IMR-90 (cell line): ENCODE measurements around the gene FAF1. TPM values are rescaled to one million over a fixed set of nuclear protein-coding genes. Genes with fewer than 3 reads are reported as not detected.

Source experiments
- ATAC-seq: fragments of 200-7000 bp; cut with Tn5 transposase; 2 replicates; pipeline ENCODE4 v1.9.1; 2020; ENCODE audit warnings: low read depth, mild to moderate bottlenecking, moderate library complexity
- BruUV-seq: library from RNA; stranded (reverse); fragments of 400-500 nt; replicated peaks from 2 replicates; lab custom pipeline; 2021; lab: Mats Ljungman, UMichigan
- CTCF ChIA-PET: fragments of 300-600 bp; formaldehyde crosslinking; extraction: SDS; loops from one replicate; lab custom pipeline; 2021; ENCODE audit warnings: antibody characterized with exemption; lab: Yijun Ruan, JAX
- POLR2A ChIA-PET: fragments of 300-600 bp; sonication (Branson Sonifier 250); formaldehyde crosslinking; loops from one replicate; lab custom pipeline; 2022; ENCODE audit warnings: antibody characterized with exemption; ENCODE audit not compliant: unreplicated experiment; lab: Charles Lee
- DNase-seq: peaks from one replicate; pipeline ENCODE4 v3.0.0; 2013
- H2AFZ ChIP-seq: replicated peaks from 2 replicates; pipeline ENCODE3; 2013; ENCODE audit warnings: low read length, mild to moderate bottlenecking; ENCODE audit not compliant: poor library complexity
- H2AK5ac ChIP-seq: 2 replicates; pipeline ENCODE4 v1.6.1; 2013; ENCODE audit warnings: low read depth, low read length, inconsistent platforms
- H2AK9ac ChIP-seq: replicated peaks from 2 replicates; pipeline ENCODE3; 2013; ENCODE audit warnings: mild to moderate bottlenecking, low read depth, low read length, moderate library complexity; ENCODE audit not compliant: poor library complexity
- H2BK120ac ChIP-seq: 2 replicates; pipeline ENCODE4 v1.6.1; 2013; ENCODE audit warnings: low read depth, low read length, inconsistent platforms
- H2BK15ac ChIP-seq: 3 replicates; pipeline ENCODE4 v1.6.1; 2013; ENCODE audit warnings: low read depth, low read length, inconsistent platforms
- H2BK20ac ChIP-seq: 2 replicates; pipeline ENCODE4 v1.6.1; 2013; ENCODE audit warnings: low read depth, mild to moderate bottlenecking, inconsistent platforms, low read length, moderate library complexity
- H2BK5ac ChIP-seq: 2 replicates; pipeline ENCODE4 v1.6.1; 2013; ENCODE audit warnings: mild to moderate bottlenecking, low read depth, low read length, inconsistent platforms; ENCODE audit not compliant: poor library complexity, severe bottlenecking
- H3K14ac ChIP-seq: replicated peaks from 2 replicates; pipeline ENCODE4 v1.6.1; 2013; ENCODE audit warnings: low read depth, low read length, inconsistent platforms
- H3K18ac ChIP-seq: 2 replicates; pipeline ENCODE4 v1.6.1; 2013; ENCODE audit warnings: low read depth, low read length, control low read depth
- H3K23ac ChIP-seq: 2 replicates; pipeline ENCODE4 v1.6.1; 2013; ENCODE audit warnings: low read depth, low read length, inconsistent platforms
- H3K27ac ChIP-seq: 2 replicates; pipeline ENCODE4 v1.5.1; 2013; ENCODE audit warnings: mild to moderate bottlenecking, control low read depth, low read length; ENCODE audit not compliant: insufficient read depth
- H3K27me3 ChIP-seq: 2 replicates; pipeline ENCODE4 v1.6.1; 2013; ENCODE audit warnings: low read length; ENCODE audit not compliant: control insufficient read depth, insufficient read depth
- H3K36me3 ChIP-seq: 2 replicates; pipeline ENCODE4 v1.6.1; 2013; ENCODE audit warnings: low read length, mixed read lengths; ENCODE audit not compliant: control insufficient read depth, insufficient read depth
- H3K4ac ChIP-seq: 2 replicates; pipeline ENCODE4 v1.6.1; 2013; ENCODE audit warnings: low read depth, low read length, inconsistent platforms
- H3K4me1 ChIP-seq: 2 replicates; pipeline ENCODE4 v1.6.1; 2013; ENCODE audit warnings: low read length, mixed read lengths; ENCODE audit not compliant: control insufficient read depth, insufficient read depth
- H3K4me2 ChIP-seq: 2 replicates; pipeline ENCODE4 v1.6.1; 2013; ENCODE audit warnings: low read depth, mild to moderate bottlenecking, control low read depth, low read length, moderate library complexity
- H3K4me3 ChIP-seq: 2 replicates; pipeline ENCODE4 v1.5.1; 2013; ENCODE audit warnings: low read depth, mild to moderate bottlenecking, control low read depth, low read length, moderate library complexity; ENCODE audit not compliant: insufficient read depth
- H3K56ac ChIP-seq: 2 replicates; pipeline ENCODE4 v1.6.1; 2013; ENCODE audit warnings: low read length, inconsistent platforms; ENCODE audit not compliant: insufficient read depth; ENCODE audit errors: extremely low read depth
- H3K79me1 ChIP-seq, 2 experiments: 2 replicates each; pipeline ENCODE4 v1.6.1; 2013; ENCODE audit warnings: low read length in 2 of 2, inconsistent platforms in 1 of 2, low read depth in 1 of 2
- H3K9ac ChIP-seq: 2 replicates; pipeline ENCODE4 v1.6.1; 2013; ENCODE audit warnings: low read depth, low read length, control low read depth
- H3K9me1 ChIP-seq: 2 replicates; pipeline ENCODE4 v1.6.1; 2013; ENCODE audit warnings: low read length, inconsistent platforms; ENCODE audit not compliant: insufficient read depth
- H3K9me3 ChIP-seq: 2 replicates; pipeline ENCODE4 v1.6.1; 2013; ENCODE audit warnings: low read length; ENCODE audit not compliant: control insufficient read depth, insufficient read depth
- H4K20me1 ChIP-seq: 2 replicates; pipeline ENCODE4 v1.6.1; 2013; ENCODE audit warnings: low read length, inconsistent platforms; ENCODE audit not compliant: insufficient read depth
- H4K5ac ChIP-seq: 2 replicates; pipeline ENCODE4 v1.6.1; 2013; ENCODE audit warnings: mild to moderate bottlenecking, low read depth, low read length, control low read depth
- H4K8ac ChIP-seq, 2 experiments: 2 replicates each; pipeline ENCODE4 v1.6.1; 2013; ENCODE audit warnings: low read depth in 2 of 2, low read length in 2 of 2, control low read depth in 1 of 2, inconsistent platforms in 1 of 2
- H4K91ac ChIP-seq: 2 replicates; pipeline ENCODE4 v1.6.1; 2013; ENCODE audit warnings: low read depth, low read length, inconsistent platforms; ENCODE audit not compliant: insufficient read depth
- BHLHE40 ChIP-seq: fragments of 150-350 bp; IDR thresholded peaks from 2 replicates; pipeline ENCODE4 v1.6.1; 2016; ENCODE audit warnings: mild to moderate bottlenecking, low read depth, low read length
- CEBPB ChIP-seq: IDR thresholded peaks from 2 replicates; pipeline ENCODE4 v1.6.1; 2012; ENCODE audit warnings: low read depth, low read length, improper control_type of control experiment
- CTCF ChIP-seq: conservative IDR thresholded peaks from 2 replicates; pipeline ENCODE4 v1.5.1; 2012; ENCODE audit warnings: mild to moderate bottlenecking, low read depth, low read length, improper control_type of control experiment
- MAZ ChIP-seq: IDR thresholded peaks from 2 replicates; pipeline ENCODE4 v1.6.1; 2012; ENCODE audit warnings: low read depth, mild to moderate bottlenecking, low read length, improper control_type of control experiment, moderate library complexity, borderline replicate concordance
- NFE2L2 ChIP-seq: fragments of 150-350 bp; IDR thresholded peaks from 2 replicates; pipeline ENCODE4 v1.6.1; 2016; ENCODE audit warnings: low read depth, mild to moderate bottlenecking, low read length
- POLR2A ChIP-seq: IDR thresholded peaks from 2 replicates; pipeline ENCODE4 v1.6.1; 2012; ENCODE audit warnings: mild to moderate bottlenecking, low read depth, low read length
- RFX5 ChIP-seq: IDR thresholded peaks from 2 replicates; pipeline ENCODE4 v1.8.0; 2012; ENCODE audit warnings: low read depth, mild to moderate bottlenecking, low read length, moderate library complexity
- WGBS, 2 experiments: methylation state at CpG; one replicate each; pipeline versions ENCODE4 v1.1.5 to v1.1.7; 2013; ENCODE audit warnings: missing lambda C conversion rate in 2 of 2; ENCODE audit not compliant: insufficient read length in 1 of 2; ENCODE audit errors: extremely low coverage in 2 of 2; 5-methylcytosine and 5-hydroxymethylcytosine counted together
- dilution Hi-C: fragments of 300-500 bp; cut with HindIII; formaldehyde crosslinking; loops from one replicate; pipeline ENCODE4 v1.14.3; 2018; ENCODE audit warnings: low sequenced_read_pairs; ENCODE audit not compliant: unreplicated experiment
- in situ Hi-C: fragments of 300-500 bp; cut with MboI; formaldehyde crosslinking; loops from 3 replicates; pipeline ENCODE4 v1.14.3; 2019; ENCODE audit warnings: low sequenced_read_pairs, inconsistent platforms, mixed read lengths
- intact Hi-C: fragments of 100-400 bp; cut with micrococcal nuclease; formaldehyde crosslinking; loops from 2 replicates; pipeline ENCODE4 v1.10.0; 2022
- polyA plus RNA-seq, 3 experiments: library from polyadenylated mRNA; depleted of rRNA; stranded (reverse); fragments of >200 nt; gene quantifications; 2 replicates each; pipeline ENCODE4 v1.2.3, GENCODE V29; 2012; ENCODE audit warnings: low replicate concordance in 1 of 3
- total RNA-seq: library from RNA; depleted of rRNA; stranded (reverse); fragments of >200 nt; gene quantifications from 2 replicates; pipeline ENCODE4 v1.2.3, GENCODE V29; 2012
- TF ChIP-seq, protein P1 (sequence below): fragments of 150-350 bp; IDR thresholded peaks from 2 replicates; pipeline ENCODE4 v1.6.1; 2017; ENCODE audit warnings: mild to moderate bottlenecking, antibody characterized with exemption, low read length, low read depth

FAF1 gene
- total and polyA plus RNA-seq, 2 of the 4 experiments (the other 2 are of a cell fraction) = 18.8 to 72.9 TPM

DNA sequence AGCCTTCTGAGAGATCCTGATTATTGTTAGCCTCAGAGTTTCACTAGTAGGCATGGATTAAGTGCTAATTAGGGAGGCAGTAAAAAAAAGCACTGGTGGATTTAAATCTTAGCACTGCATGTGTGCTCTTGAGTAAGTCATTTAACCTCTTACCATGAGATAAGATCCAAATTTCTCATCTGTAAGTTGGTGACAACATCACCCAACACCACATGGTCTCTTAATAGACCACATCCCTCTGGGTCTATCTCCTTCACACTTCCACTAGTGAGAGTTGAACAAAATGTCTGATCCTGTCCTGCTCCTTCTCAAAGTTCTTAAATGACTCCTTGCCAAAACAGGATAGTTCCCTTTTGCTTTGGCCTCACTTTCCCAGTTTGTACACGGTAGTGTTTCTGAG, 507.4 kb downstream of the FAF1 start:
- H2AK9ac ChIP-seq = no peak overlapping the region
- no peak overlapping the region for H3K4me3 ChIP-seq
- no peak overlapping the region for H3K18ac ChIP-seq
- intact Hi-C loops = no loop called here
- no peaks in the 10 kb centered on the region for H4K20me1 ChIP-seq
- H4K91ac ChIP-seq = no peak overlapping the region
- dilution Hi-C loops = no loop called here
- H3K9ac ChIP-seq = no peak overlapping the region
- H3K23ac ChIP-seq = no peak overlapping the region
- BruUV-seq = no TSS peak
- CTCF ChIA-PET = no interaction called here
- no CpG with 5 or more reads among the region's 1 CpG for WGBS, 2 experiments
- H3K27ac ChIP-seq = no peak overlapping the region
- no peak overlapping the region for H2AFZ ChIP-seq
- no peak overlapping the region for H2BK20ac ChIP-seq
- H4K8ac ChIP-seq = no peak overlapping the region
- no peaks in the 10 kb centered on the region for H3K9me3 ChIP-seq
- in situ Hi-C loops = no loop called here
- no peaks in the 10 kb centered on the region for H3K36me3 ChIP-seq
- DNase-seq = no peak
- no peak overlapping the region for H3K14ac ChIP-seq
- H3K4ac ChIP-seq = no peak overlapping the region
- H2AK5ac ChIP-seq = no peak overlapping the region
- TF ChIP-seq MAZ = no peak
- no peak for TF ChIP-seq NFE2L2
- no peak for TF ChIP-seq RFX5
- TF ChIP-seq BHLHE40 = no peak
- TF ChIP-seq, protein P1, sequence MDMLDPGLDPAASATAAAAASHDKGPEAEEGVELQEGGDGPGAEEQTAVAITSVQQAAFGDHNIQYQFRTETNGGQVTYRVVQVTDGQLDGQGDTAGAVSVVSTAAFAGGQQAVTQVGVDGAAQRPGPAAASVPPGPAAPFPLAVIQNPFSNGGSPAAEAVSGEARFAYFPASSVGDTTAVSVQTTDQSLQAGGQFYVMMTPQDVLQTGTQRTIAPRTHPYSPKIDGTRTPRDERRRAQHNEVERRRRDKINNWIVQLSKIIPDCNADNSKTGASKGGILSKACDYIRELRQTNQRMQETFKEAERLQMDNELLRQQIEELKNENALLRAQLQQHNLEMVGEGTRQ = no peak
- TF ChIP-seq CEBPB = no peak
- TF ChIP-seq CTCF = no peak
- no peak for TF ChIP-seq POLR2A
- H3K4me2 ChIP-seq = no peak overlapping the region
- no peak overlapping the region for H2BK120ac ChIP-seq
- H2BK15ac ChIP-seq = no peak overlapping the region
- H3K27me3 ChIP-seq = no peaks in the 10 kb centered on the region
- no peaks in the 10 kb centered on the region for H3K4me1 ChIP-seq
- H3K79me1 ChIP-seq = no peaks in the 10 kb centered on the region
- POLR2A ChIA-PET = no interaction called here
- H2BK5ac ChIP-seq = no peak overlapping the region
- no peak for ATAC-seq
- no peak overlapping the region for H3K56ac ChIP-seq
- H3K9me1 ChIP-seq = no peaks in the 10 kb centered on the region; the same call in 1 of the 2 replicates
- H4K5ac ChIP-seq = no peak overlapping the region
